Breast epithelium (tissue), 4 donors: ENCODE data around the gene TNFRSF1A. TPM values are rescaled to one million over a fixed set of nuclear protein-coding genes. Genes with fewer than 3 reads are reported as not detected.

Experiments
- DNase-seq, 2 donors: peaks; one replicate each; pipeline ENCODE4 v3.0.0-alpha.2; 2019; ENCODE audit warnings: low spot score in 2 of 2
- H3K27ac ChIP-seq, 2 donors: fragments of 200-600 bp; sonication (generic) in 1 of 2; one replicate each; pipeline ENCODE4 v1.5.1; 2016 to 2019; ENCODE audit warnings: mild to moderate bottlenecking in 1 of 2
- H3K27me3 ChIP-seq, 2 donors: fragments of 200-600 bp; sonication (generic) in 1 of 2; one replicate each; pipeline versions ENCODE4 v1.5.1 to v1.6.0; 2017 to 2019; ENCODE audit warnings: control low read depth in 1 of 2, mild to moderate bottlenecking in 1 of 2
- H3K36me3 ChIP-seq: fragments of 200-600 bp; one replicate; pipeline ENCODE4 v1.5.1; 2019
- H3K4me1 ChIP-seq, 2 donors: fragments of 200-600 bp; sonication (generic); one replicate each; pipeline ENCODE4 v1.5.1; 2016 to 2019; ENCODE audit warnings: control low read depth in 1 of 2
- H3K4me3 ChIP-seq, 3 donors: fragments of 200-600 bp; sonication (generic); 1 replicate in 2 of 3; 2 replicates in 1 of 3; pipeline ENCODE4 v1.5.1; 2016 to 2019; ENCODE audit warnings: mild to moderate bottlenecking in 3 of 3, moderate library complexity in 2 of 3
- H3K9me3 ChIP-seq, 2 donors: fragments of 200-600 bp; sonication (generic) in 1 of 2; one replicate each; pipeline ENCODE4 v1.5.1; 2016 to 2019; ENCODE audit warnings: control low read depth in 1 of 2
- CTCF ChIP-seq, 3 donors: fragments of 450-650 bp; IDR thresholded peaks; one replicate each; pipeline ENCODE4 v1.5.1; 2016 to 2017; ENCODE audit warnings: antibody characterized with exemption in 3 of 3, mild to moderate bottlenecking in 3 of 3, moderate library complexity in 3 of 3
- POLR2A ChIP-seq: fragments of 450-650 bp; IDR thresholded peaks from one replicate; pipeline ENCODE4 v1.6.1; 2016; ENCODE audit warnings: antibody characterized with exemption, mild to moderate bottlenecking, moderate library complexity
- POLR2AphosphoS5 ChIP-seq, 3 donors: sonication (generic); formaldehyde crosslinking; IDR thresholded peaks; one replicate each; pipeline ENCODE4 v1.6.1; 2017; ENCODE audit warnings: antibody characterized with exemption in 3 of 3
- intact Hi-C: fragments of 100-400 bp; cut with DNase I; formaldehyde crosslinking; loops from one replicate; pipeline ENCODE4 v1.15.1; 2023; ENCODE audit warnings: low total_unique reads
- total RNA-seq, 3 donors: library from RNA; depleted of rRNA; stranded (reverse); fragments of >200 nt; gene quantifications; one replicate each; pipeline ENCODE4 v1.1.0, GENCODE V29; 2016

TNFRSF1A gene
- total RNA-seq, 3 donors from 2014 or later = 232 to 256 (median 238) TPM

- TF ChIP-seq POLR2A = no peak
- no peak for TF ChIP-seq CTCF (IDR thresholded peaks at IDR 0.05)
- TF ChIP-seq POLR2AphosphoS5 (IDR thresholded peaks at IDR 0.05) = no peak
- intact Hi-C loops = no loop called here
- Histone ChIP-seq H3K4me3 (no peak overlapping the region), H3K27ac (peak overlapping the region; percentile 2 to 82), H3K4me1 (peaks cover 4 to 22% of the 10 kb centered on the region in 2 donors), H3K27me3 (no peaks in the 10 kb centered on the region), H3K9me3 (no peaks in the 10 kb centered on the region), H3K36me3 (peaks cover 14% of the 10 kb centered on the region)
- no peak for DNase-seq
These were observed 10.7 kb downstream of the TNFRSF1A start for GRCh38 chr12:6330999-6331714.

GRCh38 chr12:6330192-6330591 lies 11.7 kb downstream of the TNFRSF1A start:
- Histone ChIP-seq H3K27me3 (no peaks in the 10 kb centered on the region), H3K36me3 (peaks cover 14% of the 10 kb centered on the region), H3K4me1 (peaks cover 4 to 19% of the 10 kb centered on the region in 2 donors), H3K9me3 (no peaks in the 10 kb centered on the region), H3K27ac (peak overlapping the region; percentile 22 to 82), H3K4me3 (no peak overlapping the region)
- TF ChIP-seq POLR2A (no peak), CTCF (IDR thresholded peaks at IDR 0.05) (no peak), POLR2AphosphoS5 (IDR thresholded peaks at IDR 0.05) (no peak)
- intact Hi-C loops = no loop called here
- no peak for DNase-seq

GRCh38 chr12:6329703-6330064 lies 12.2 kb downstream of the TNFRSF1A start:
- intact Hi-C loops = no loop called here
- no peaks in the 10 kb centered on the region for H3K9me3 ChIP-seq
- no peak for DNase-seq
- no peak for TF ChIP-seq POLR2AphosphoS5 (IDR thresholded peaks at IDR 0.05)
- TF ChIP-seq POLR2A = no peak
- TF ChIP-seq CTCF (IDR thresholded peaks at IDR 0.05) = no peak
- H3K4me3 ChIP-seq = no peak overlapping the region
- H3K36me3 ChIP-seq = peaks cover 14% of the 10 kb centered on the region
- peaks cover 4 to 15% of the 10 kb centered on the region in 2 donors for H3K4me1 ChIP-seq
- peak overlapping the region; percentile 22 to 82 for H3K27ac ChIP-seq
- H3K27me3 ChIP-seq = no peaks in the 10 kb centered on the region

GRCh38 chr12:6328945-6329702 lies 12.8 kb downstream of the TNFRSF1A start:
- no peak for DNase-seq
- intact Hi-C loops = no loop called here
- no peak overlapping the region for H3K4me3 ChIP-seq
- H3K36me3 ChIP-seq = peaks cover 14% of the 10 kb centered on the region
- H3K27me3 ChIP-seq = no peaks in the 10 kb centered on the region
- peak overlapping the region; percentile 22 to 82 for H3K27ac ChIP-seq
- TF ChIP-seq CTCF (IDR thresholded peaks at IDR 0.05) (no peak), POLR2AphosphoS5 (IDR thresholded peaks at IDR 0.05) (no peak), POLR2A (no peak)
- H3K4me1 ChIP-seq = peaks cover 8 to 9% of the 10 kb centered on the region in 2 donors
- H3K9me3 ChIP-seq = no peaks in the 10 kb centered on the region
